ENCODE measurements around the gene PANK1.

Gene PANK1

DNA sequence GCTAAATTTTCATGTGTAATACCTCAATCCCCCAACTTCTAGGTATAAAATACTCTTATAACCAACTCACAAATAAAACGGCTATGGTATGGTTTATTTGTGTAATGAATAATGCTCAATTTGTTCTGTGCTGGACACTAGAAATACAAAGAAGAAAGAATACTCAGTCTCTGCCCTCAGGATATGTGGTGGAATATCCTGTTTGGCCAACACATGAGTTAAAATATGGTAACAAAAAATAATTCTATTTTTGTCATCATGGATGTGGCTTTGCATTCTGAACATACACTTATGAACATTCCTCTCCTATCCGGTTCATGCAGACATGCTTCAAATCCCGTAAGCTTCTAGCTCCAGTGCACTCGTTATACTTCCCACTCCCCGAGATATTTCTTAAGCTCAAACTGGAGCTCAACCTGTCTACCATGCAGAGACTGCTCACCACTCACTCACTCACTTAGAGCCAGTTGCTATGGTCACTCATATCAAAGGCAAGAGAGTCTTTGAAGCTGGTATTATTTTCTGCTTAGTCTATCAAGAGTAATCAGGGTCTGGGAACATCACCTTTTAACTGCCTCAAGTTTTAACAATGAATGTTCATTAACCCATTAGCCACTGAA is 55.8 kb downstream of the PANK1 start:
- no peak for TF ChIP-seq POLR2A (IDR thresholded peaks at IDR 0.05; ENCODE audit: low read depth, low read length)
- DNase-seq (ENCODE audit: insufficient read length, low spot score): no peak
- FAIRE-seq: peak; percentile 83

DNA sequence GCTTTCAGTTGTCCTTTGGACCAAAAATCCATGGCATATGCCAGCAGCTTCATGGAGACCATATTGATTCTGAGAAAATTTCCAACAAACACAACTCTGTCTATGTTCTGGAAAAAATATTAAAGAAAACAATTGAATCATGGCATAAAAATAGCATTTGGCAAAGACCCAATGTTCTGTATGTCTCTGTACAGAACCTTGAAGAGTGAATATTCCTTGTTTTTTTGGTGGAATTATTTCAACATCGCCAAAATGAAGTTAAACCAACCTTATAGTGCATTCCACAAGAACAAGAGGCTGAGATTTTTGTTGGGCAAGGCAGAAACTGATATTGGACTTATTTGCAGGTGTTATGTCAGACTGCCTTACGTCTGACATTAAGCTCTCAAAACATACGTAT is 56.4 kb downstream of the PANK1 start:
- FAIRE-seq (no peak), DNase-seq (ENCODE audit: insufficient read length, low spot score) (no peak)
- no peak for TF ChIP-seq POLR2A (IDR thresholded peaks at IDR 0.05; ENCODE audit: low read depth, low read length)

DNA sequence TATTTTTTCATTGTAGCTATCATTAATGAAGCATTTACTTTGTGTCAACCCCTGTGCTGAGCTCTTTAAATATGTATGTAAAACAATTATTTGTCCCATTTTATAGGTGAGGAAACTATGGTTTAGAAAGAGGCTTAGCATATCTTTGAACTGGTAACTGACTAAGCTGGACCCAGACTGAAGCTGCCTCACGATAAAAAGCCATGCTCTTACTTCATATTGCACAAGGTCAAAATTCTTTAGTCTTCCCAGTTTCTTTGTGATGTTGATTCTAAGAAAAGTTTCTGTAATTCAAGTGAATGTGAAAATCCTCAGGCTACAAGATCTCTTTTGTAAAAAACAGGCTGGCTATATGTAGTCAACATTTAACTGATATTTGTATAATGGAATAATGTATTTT is 63.0 kb downstream of the PANK1 start:
- no peak for DNase-seq (ENCODE audit: insufficient read length, low spot score)
- TF ChIP-seq POLR2A (IDR thresholded peaks at IDR 0.05; ENCODE audit: low read depth, low read length): no peak
- FAIRE-seq: peak; percentile 50

DNA sequence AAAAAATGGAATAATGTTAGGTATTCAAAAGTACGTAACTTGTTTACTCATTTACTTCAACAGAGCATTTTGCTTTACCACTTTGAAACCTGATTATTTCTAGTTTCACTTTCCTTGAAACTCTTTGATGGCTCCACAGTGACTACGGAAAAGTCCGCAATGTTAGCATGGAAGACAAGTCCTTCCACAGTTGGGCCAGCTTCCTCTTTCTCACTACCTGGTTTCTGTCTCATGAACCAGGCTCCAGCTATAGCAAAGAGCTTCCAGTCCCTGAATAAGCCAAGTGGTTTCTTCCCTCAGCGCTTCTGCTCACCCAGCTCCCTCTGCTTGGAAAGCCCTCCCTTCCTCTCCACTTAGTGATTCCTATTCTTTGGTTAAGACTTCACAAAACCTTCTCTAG is 64.8 kb downstream of the PANK1 start:
- FAIRE-seq: peak; percentile 74
- TF ChIP-seq POLR2A (IDR thresholded peaks at IDR 0.05; ENCODE audit: low read depth, low read length): no peak
- DNase-seq (ENCODE audit: insufficient read length, low spot score): no peak

DNA sequence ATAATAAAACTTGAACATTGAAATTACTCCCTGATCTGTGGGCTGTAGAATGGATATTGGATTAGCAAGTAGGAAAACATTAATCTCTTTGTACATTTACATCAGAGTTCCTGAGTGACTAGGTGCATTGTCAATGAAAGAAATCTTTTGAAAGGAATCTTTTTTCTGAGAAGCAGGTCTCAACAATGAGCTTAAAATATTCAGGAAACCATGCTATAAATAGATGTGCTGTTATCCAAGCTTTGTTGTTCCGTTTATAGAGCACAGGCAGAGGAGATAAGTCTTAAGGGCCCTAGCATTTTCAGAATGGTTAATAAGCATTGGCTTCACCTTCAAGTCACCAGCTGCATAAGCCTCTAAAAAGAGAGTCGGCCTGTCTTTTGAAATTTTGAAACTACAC is 68.3 kb downstream of the PANK1 start:
- TF ChIP-seq POLR2A (IDR thresholded peaks at IDR 0.05; ENCODE audit: low read depth, low read length): no peak
- FAIRE-seq (peak; percentile 30), DNase-seq (ENCODE audit: insufficient read length, low spot score) (no peak)

DNA sequence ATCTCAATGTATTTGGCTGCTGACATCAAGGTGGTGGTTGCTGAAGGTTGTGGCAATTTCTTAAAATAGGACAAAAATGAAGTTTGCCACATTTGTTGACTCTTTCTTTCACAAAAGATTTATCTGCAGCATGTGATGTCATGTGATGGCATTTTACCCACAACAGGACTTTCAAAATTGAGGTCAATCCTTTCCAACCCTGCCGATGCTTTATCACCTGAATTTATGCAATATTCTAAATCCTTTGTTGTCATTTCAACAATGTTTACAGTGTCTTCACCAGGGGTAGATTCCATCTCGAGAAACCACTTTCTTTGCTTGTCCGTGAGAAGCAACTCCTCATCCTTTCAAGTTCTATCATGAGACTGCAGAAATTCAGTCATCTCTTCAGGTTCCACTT is 69.0 kb downstream of the PANK1 start:
- no peak for TF ChIP-seq POLR2A (IDR thresholded peaks at IDR 0.05; ENCODE audit: low read depth, low read length)
- DNase-seq (ENCODE audit: insufficient read length, low spot score) (no peak), FAIRE-seq (peak; percentile 80)

DNA sequence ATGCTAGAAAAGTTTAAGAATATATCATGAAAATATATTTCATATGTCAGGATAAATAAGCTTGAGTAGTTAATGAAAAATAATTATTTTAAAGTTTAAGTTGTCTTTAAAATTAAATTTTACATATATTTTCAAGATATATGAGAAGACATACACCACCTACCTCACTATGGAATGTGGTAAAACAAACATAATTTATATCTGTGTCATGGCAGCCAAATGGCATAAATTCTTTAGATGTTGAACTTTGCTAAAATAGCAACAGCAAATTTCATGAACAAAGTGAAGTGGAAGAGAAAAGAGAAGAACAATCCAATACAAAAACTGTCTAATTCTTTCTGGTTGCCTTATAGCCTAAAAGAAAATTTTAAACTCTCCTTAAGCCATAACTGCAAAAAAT is 70.0 kb downstream of the PANK1 start:
- no peak for DNase-seq (ENCODE audit: insufficient read length, low spot score)
- TF ChIP-seq POLR2A (IDR thresholded peaks at IDR 0.05; ENCODE audit: low read depth, low read length): no peak
- peak; percentile 75 for FAIRE-seq

DNA sequence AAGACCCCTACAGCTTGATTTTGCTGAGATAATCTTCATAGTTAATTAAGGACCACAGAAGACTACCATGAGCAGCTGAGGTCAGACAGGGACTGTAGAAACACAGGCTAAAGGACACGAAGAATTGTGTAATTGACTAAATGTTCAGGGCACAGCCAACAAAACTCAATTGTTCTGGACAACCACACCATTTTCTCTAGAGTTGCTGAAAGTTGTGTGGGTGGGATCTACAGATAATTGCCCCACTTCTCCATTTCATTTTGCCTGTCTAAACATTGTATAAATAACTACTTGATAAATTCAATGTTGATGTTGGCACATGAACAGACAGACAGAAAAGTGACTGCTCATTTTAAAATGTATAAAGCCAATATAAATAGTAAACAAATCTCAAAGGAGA is 70.7 kb downstream of the PANK1 start:
- no peak for DNase-seq (ENCODE audit: insufficient read length, low spot score)
- peak; percentile 67 for FAIRE-seq
- no peak for TF ChIP-seq POLR2A (IDR thresholded peaks at IDR 0.05; ENCODE audit: low read depth, low read length)

DNA sequence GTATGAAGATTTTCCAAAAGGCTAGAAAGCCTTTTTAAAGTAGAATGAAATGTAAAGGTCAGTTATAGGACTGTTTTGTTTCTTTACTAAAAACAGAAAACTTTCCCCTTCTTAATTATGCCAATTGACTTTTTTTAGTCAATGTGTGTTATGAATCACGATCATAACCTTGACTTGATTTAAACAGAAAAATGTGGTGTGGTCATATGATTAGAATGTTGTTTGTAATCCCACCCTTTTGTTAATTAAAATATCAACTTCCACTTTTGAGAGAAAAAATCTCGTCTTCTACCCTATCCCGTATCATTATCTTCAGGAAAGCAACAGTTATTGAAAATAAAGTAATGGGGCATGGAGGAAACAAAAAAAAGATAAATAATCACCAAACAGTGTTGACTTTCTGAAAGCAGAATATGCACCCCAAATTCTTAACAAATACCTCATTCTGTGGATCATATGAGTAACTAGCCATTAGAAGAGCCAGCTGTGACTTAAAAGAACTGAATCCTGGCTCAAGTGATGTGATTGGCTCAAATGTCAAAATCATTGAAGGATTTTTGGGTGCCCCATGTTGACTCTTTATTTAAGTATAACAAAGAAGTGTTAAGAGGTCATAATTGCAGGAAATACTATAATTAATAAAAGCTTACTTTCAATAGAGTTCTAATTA is 77.3 kb downstream of the PANK1 start:
- peak; percentile 45 for FAIRE-seq
- no peak for TF ChIP-seq POLR2A (IDR thresholded peaks at IDR 0.05; ENCODE audit: low read depth, low read length)
- no peak for DNase-seq (ENCODE audit: insufficient read length, low spot score)

DNA sequence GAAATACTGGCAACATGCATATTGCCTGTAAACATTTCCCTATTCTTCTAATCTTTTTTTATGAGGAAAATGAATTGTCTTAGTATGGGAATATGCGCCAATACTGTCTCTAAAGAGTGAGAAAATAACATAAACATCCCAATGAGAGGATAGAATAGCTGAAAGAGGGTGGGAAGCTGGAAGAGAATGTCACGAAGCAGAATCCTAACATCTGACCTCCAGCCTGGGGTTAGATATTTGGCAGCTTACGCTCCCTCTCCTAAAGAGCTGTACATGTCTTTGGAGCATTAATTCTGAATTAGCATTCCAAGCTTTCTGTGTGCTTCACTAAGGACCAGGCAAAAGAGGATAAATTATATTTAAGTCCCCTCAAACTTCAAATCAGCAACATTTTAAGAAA is 78.0 kb downstream of the PANK1 start:
- no peak for TF ChIP-seq POLR2A (IDR thresholded peaks at IDR 0.05; ENCODE audit: low read depth, low read length)
- DNase-seq (ENCODE audit: insufficient read length, low spot score) (no peak), FAIRE-seq (peak; percentile 11)

DNA sequence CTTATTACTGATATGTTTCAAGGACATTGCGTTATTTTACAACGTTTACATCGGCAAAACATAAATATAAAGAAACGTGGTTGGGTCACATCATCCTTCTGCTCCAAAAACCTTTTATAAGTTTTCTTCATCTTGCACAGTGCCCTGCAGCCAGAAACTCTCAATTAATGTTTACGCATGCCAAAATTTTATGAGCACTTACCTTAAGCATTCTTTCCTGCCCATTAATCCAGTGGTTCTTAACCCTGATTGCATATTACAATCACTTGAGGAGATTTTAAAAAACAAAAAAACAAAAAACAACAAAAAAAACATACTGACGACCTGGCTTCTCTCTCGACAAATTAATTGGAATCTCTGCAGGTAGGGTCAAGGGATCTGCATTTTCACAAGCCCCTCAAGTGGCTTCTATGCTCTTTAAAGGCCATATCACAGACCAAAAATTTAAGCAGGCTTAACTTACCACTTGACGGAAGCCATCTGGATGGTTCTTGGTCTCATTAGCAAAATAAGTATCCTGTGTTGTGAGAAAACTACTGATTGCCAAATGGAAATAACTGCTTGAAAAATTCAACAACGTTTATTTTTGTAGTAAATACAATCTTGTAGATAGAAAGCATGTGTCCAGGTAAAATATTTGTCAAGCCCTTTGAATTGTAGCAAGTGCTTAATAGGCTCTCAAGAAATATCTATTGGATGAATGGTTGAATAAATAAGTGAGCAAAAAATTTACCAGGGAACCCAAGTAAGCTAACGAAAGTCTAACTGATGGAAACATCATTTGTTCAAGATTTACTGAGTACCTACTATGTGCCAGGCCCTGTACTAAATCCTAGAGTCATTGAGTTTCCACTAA is 78.7 kb downstream of the PANK1 start:
- no peak for TF ChIP-seq POLR2A (IDR thresholded peaks at IDR 0.05; ENCODE audit: low read depth, low read length)
- no peak for DNase-seq (ENCODE audit: insufficient read length, low spot score)
- FAIRE-seq: no peak

DNA sequence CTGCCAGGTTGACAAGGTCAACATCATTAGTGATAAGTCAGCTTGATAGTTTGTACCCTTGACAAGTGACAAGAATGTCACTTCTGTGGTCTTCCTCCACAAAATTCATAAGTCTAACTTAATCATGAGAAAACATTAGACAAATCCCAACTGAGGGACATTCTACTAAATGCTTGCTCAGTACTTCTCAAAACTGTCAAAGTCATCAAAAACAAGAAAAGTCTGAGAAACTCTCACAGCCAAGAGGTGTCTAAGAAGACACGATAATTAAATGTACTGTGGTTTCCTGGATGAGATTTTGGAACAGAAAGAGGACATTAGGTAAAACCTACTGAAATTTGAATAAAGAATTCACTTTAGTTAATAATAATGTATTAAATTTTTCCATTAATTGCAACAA is 79.9 kb downstream of the PANK1 start:
- no peak for TF ChIP-seq POLR2A (IDR thresholded peaks at IDR 0.05; ENCODE audit: low read depth, low read length)
- no peak for FAIRE-seq
- no peak for DNase-seq (ENCODE audit: insufficient read length, low spot score)

DNA sequence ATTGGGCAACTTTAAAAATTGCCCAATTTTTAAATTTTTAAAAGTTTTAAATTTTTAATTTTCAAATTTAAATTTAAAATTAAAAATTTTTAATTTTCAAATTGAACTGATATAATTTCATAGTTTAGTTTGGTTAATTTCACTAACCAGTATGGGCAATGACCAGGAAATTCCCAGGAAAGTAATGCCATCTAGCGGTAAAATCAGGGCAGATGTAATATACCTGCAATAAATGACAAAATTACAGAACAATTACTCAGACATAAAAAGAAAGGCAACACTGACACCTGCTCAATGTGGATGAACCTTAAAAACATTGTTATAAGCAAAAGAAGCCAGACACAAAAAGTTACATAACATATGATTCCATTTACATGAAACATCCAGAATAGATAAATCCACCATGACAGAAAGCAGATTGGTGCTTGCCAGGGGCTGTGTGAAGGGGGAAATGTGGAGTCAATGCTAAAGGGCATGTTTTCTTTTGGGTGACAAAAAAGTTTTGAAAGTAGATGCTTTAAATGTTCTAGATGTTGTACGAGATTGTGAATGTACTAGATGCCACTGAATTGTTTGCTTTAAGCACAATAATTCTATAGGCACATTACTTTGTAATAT is 81.1 kb downstream of the PANK1 start:
- peak; percentile 95 for FAIRE-seq
- no peak for TF ChIP-seq POLR2A (IDR thresholded peaks at IDR 0.05; ENCODE audit: low read depth, low read length)

DNA sequence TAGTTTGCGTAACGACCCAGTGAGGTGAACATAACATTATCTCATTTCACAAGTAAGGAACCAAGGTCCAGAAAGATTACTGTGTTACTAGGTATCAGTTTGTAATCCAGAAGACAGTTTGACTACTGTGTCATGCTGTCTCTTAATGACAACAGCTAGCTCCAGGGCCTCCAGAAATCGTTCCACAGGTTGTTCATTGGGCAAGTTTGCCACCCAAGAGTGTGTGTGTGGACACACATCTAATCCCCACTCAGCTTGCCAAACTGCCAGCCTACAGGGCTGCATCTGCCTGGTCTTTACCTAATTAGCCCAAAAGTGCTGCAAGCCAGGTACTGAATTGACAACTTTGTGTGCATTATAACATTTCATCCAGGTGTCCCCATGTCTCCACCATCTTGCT is 81.7 kb downstream of the PANK1 start:
- FAIRE-seq: peak; percentile 71
- DNase-seq (ENCODE audit: insufficient read length, low spot score): no peak
- TF ChIP-seq POLR2A (IDR thresholded peaks at IDR 0.05; ENCODE audit: low read depth, low read length): no peak

More for the DNA sequence above, 81.1 kb downstream of the PANK1 start:
- peak; percentile 21 for DNase-seq (ENCODE audit: insufficient read length, low spot score)
